Cardiac muscle cell (in vitro differentiated cells and primary cell): ENCODE results near the gene MTTP. TPM values are rescaled to one million over a fixed set of nuclear protein-coding genes. Genes with fewer than 3 reads are reported as not detected.

ENCODE experiments used
- DNase-seq, 2 donors: peaks; one replicate each; pipeline versions ENCODE4 v3.0.0 to v3.0.0-alpha.2; 2010 to 2017; ENCODE audit warnings: low read depth in 1 of 2, low spot score in 1 of 2
- H3K27ac ChIP-seq: fragments of 200-600 bp; sonication (generic); 2 replicates; pipeline ENCODE4 v1.5.1; 2016
- H3K27me3 ChIP-seq: fragments of 200-600 bp; sonication (generic); 2 replicates; pipeline ENCODE4 v1.6.0; 2016; ENCODE audit warnings: control low read depth
- H3K36me3 ChIP-seq: fragments of 200-600 bp; sonication (generic); 2 replicates; pipeline ENCODE4 v1.5.1; 2016; ENCODE audit warnings: control low read depth
- H3K4me1 ChIP-seq: fragments of 200-600 bp; sonication (generic); 2 replicates; pipeline ENCODE4 v1.8.1; 2017; ENCODE audit warnings: low read depth, mild to moderate bottlenecking, mixed run types
- H3K4me3 ChIP-seq: fragments of 200-600 bp; sonication (generic); 2 replicates; pipeline ENCODE4 v1.5.1; 2016; ENCODE audit warnings: mild to moderate bottlenecking
- H3K9me3 ChIP-seq: fragments of 200-600 bp; sonication (generic); 2 replicates; pipeline ENCODE4 v1.5.1; 2017; ENCODE audit warnings: low read depth, mild to moderate bottlenecking, control low read depth
- CTCF ChIP-seq: IDR thresholded peaks from 2 replicates; pipeline ENCODE4 v1.5.1; 2012; ENCODE audit warnings: low read depth, mild to moderate bottlenecking, low read length
- polyA plus RNA-seq: library from polyadenylated mRNA; unstranded; fragments of >200 nt; fragmentation: Nextera tagmentation; extraction: Ambion mirVana; gene quantifications from 2 replicates; pipeline ENCODE4 v1.2.1, GENCODE V29; 2016
- total RNA-seq: library from RNA; depleted of rRNA; stranded (reverse); fragments of >200 nt; gene quantifications from 2 replicates; pipeline ENCODE4 v1.2.3, GENCODE V29; 2016

MTTP gene
- total and polyA plus RNA-seq, 2 experiments from 2014 or later = 0.69 to 2.1 TPM

- Histone ChIP-seq H3K4me1 (peaks cover 37% of the 10 kb centered on the region), H3K27ac (peak overlapping the region; percentile 89)
- no peak for TF ChIP-seq CTCF
These were observed 91.4 kb downstream of the MTTP start for GRCh38 chr4:99665983-99666382.

DNA sequence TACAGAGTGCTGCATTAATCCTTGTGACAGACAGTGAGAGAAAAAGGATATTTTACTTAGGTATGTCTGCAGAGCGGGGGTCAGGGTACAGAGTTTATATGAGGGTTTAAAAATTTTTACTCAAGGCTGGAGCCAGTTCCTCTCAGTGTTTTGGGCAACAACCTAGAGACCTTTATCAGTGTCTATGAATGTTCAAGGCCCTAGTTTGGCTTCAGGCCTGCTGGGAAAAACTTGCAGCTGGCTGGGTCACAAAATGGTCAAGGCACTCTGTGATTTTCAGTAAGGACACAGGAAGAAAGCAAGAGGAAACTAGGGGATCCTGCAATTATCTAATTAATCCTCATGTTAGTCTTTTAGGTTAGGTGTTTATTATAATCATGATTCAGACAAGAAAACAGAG, 93.8 kb downstream of the MTTP start:
- Histone ChIP-seq H3K4me1 (peaks cover 37% of the 10 kb centered on the region), H3K9me3 (no peaks in the 10 kb centered on the region), H3K27me3 (no peaks in the 10 kb centered on the region)

More at GRCh38 chr4:99665983-99666382, 91.4 kb downstream of the MTTP start:
- Histone ChIP-seq H3K36me3 (no peaks in the 10 kb centered on the region), H3K9me3 (no peaks in the 10 kb centered on the region), H3K27me3 (no peaks in the 10 kb centered on the region), H3K4me3 (no peak overlapping the region)
- no peak for DNase-seq

GRCh38 chr4:99669084-99669483, 94.5 kb downstream of the MTTP start:
- Histone ChIP-seq H3K9me3 (no peaks in the 10 kb centered on the region), H3K4me1 (peaks cover 33% of the 10 kb centered on the region), H3K4me3 (no peak overlapping the region), H3K27ac (no peak overlapping the region), H3K36me3 (no peaks in the 10 kb centered on the region), H3K27me3 (no peaks in the 10 kb centered on the region)
- no peak for TF ChIP-seq CTCF
- no peak for DNase-seq

More for the DNA sequence above, 93.8 kb downstream of the MTTP start:
- Histone ChIP-seq H3K36me3 (no peaks in the 10 kb centered on the region), H3K4me3 (no peak overlapping the region), H3K27ac (no peak overlapping the region)
- no peak for DNase-seq
- TF ChIP-seq CTCF = no peak

- TF ChIP-seq CTCF = no peak
- Histone ChIP-seq H3K4me3 (no peak overlapping the region), H3K4me1 (peaks cover 18% of the 10 kb centered on the region), H3K36me3 (no peaks in the 10 kb centered on the region), H3K27me3 (no peaks in the 10 kb centered on the region), H3K9me3 (no peaks in the 10 kb centered on the region), H3K27ac (peak overlapping the region; percentile 46)
- DNase-seq = no peak
These were observed 95.9 kb downstream of the MTTP start for GRCh38 chr4:99670409-99671073.

Other genes with a start within 250 kb of the MTTP start
- not detected in 2 replicates for gene ADH1C, start 222.1 kb upstream of the MTTP start, total RNA-seq
- not detected in 2 replicates for gene ADH1C, start 222.1 kb upstream of the MTTP start, polyA plus RNA-seq
- not detected in 2 replicates for gene ADH7, start 139.5 kb upstream of the MTTP start, total RNA-seq
- not detected in 2 replicates for gene ADH7, start 139.5 kb upstream of the MTTP start, polyA plus RNA-seq
- not detected in 2 replicates for gene C4orf17, start 63.8 kb upstream of the MTTP start, total RNA-seq
- not detected in 2 replicates for gene C4orf17, start 63.8 kb upstream of the MTTP start, polyA plus RNA-seq
- gene TRMT10A, start 10.8 kb upstream of the MTTP start, total RNA-seq = 4.9 and 7.5 TPM in 2 replicates
- 6.5 and 10.3 TPM in 2 replicates for gene TRMT10A, start 10.8 kb upstream of the MTTP start, polyA plus RNA-seq
- gene C4orf54, start 83.0 kb downstream of the MTTP start, total RNA-seq = 0.06 and 0.07 TPM in 2 replicates
- gene C4orf54, start 83.0 kb downstream of the MTTP start, polyA plus RNA-seq = not detected in 2 replicates
- gene DAPP1, start 242.0 kb downstream of the MTTP start, total RNA-seq = 0.09 and 0.25 TPM in 2 replicates
- 0.41 TPM in 1 of 2 replicates, not detected in the other for gene DAPP1, start 242.0 kb downstream of the MTTP start, polyA plus RNA-seq